Stimulated activated CD4-positive, alpha-beta T cell treated with anti-CD3 and anti-CD28 coated beads, Interleukin-4, amount 100 ng/mL, for 24 hours (primary cell): ENCODE results near the gene SH2D5.
"Not testable (repeated sequence)": the region's sequence is repeated elsewhere in the genome, so short reads cannot be mapped to it uniquely, and the experiment has no call there.

Experiments used
- DNase-seq: peaks from one replicate; pipeline ENCODE4 v3.0.0-alpha.2; 2020

The SH2D5 gene

GRCh38 chr1:20689645-20690056, 42.9 kb downstream of the SH2D5 start:
- DNase-seq = no peak

- no peak for DNase-seq
These were observed 45.4 kb downstream of the SH2D5 start for GRCh38 chr1:20686883-20687725.

GRCh38 chr1:20685741-20686140, 46.8 kb downstream of the SH2D5 start:
- DNase-seq = no peak

GRCh38 chr1:20685099-20685662, 47.3 kb downstream of the SH2D5 start:
- DNase-seq = no peak

GRCh38 chr1:20684651-20685050, 47.9 kb downstream of the SH2D5 start:
- DNase-seq = no peak

- DNase-seq = no peak
These were observed 48.4 kb downstream of the SH2D5 start for GRCh38 chr1:20684050-20684620.

- DNase-seq = no peak
These were observed 48.9 kb downstream of the SH2D5 start for GRCh38 chr1:20683614-20684013.

- DNase-seq = no peak
These were observed 49.8 kb downstream of the SH2D5 start for GRCh38 chr1:20682571-20683236.

- DNase-seq = no peak
These were observed 50.5 kb downstream of the SH2D5 start for GRCh38 chr1:20681999-20682398.

- DNase-seq = no peak
These were observed 52.2 kb downstream of the SH2D5 start for GRCh38 chr1:20680269-20680668.

GRCh38 chr1:20678599-20678998, 53.9 kb downstream of the SH2D5 start:
- no peak for DNase-seq

GRCh38 chr1:20673626-20674025, 58.9 kb downstream of the SH2D5 start:
- DNase-seq = not testable (repeated sequence)

- no peak for DNase-seq
These were observed 60.3 kb downstream of the SH2D5 start for GRCh38 chr1:20672265-20672632.

GRCh38 chr1:20670936-20671335, 61.6 kb downstream of the SH2D5 start:
- no peak for DNase-seq
